ENCODE results near the gene HPDL.

Gene HPDL

GRCh38 chr1:45345014-45345413 is 18.3 kb downstream of the HPDL start:
- peaks cover 47% of the 10 kb centered on the region for H3K36me3 ChIP-seq

GRCh38 chr1:45346473-45346872 is 19.8 kb downstream of the HPDL start:
- no peaks in the 10 kb centered on the region for H3K27me3 ChIP-seq (ENCODE audit: insufficient read depth, low read depth, severe bottlenecking)
- H3K9me3 ChIP-seq (ENCODE audit: severe bottlenecking) = no peaks in the 10 kb centered on the region
- H3K4me3 ChIP-seq (ENCODE audit: low read depth, low read length) = no peak overlapping the region
- TF ChIP-seq CTCF (IDR thresholded peaks at IDR 0.05; ENCODE audit: low read depth, low read length) = no peak
- peaks cover 39% of the 10 kb centered on the region for H3K36me3 ChIP-seq
- H3K27ac ChIP-seq = no peak overlapping the region
- no peak for DNase-seq

More at GRCh38 chr1:45345014-45345413, 18.3 kb downstream of the HPDL start:
- no peak for DNase-seq
- TF ChIP-seq CTCF (IDR thresholded peaks at IDR 0.05; ENCODE audit: low read depth, low read length) = no peak
- Histone ChIP-seq H3K27ac (no peak overlapping the region), H3K4me3 (ENCODE audit: low read depth, low read length) (no peak overlapping the region), H3K27me3 (ENCODE audit: insufficient read depth, low read depth, severe bottlenecking) (no peaks in the 10 kb centered on the region), H3K9me3 (ENCODE audit: severe bottlenecking) (no peaks in the 10 kb centered on the region)

- DNase-seq = no peak
- Histone ChIP-seq H3K9me3 (ENCODE audit: severe bottlenecking) (no peaks in the 10 kb centered on the region), H3K27me3 (ENCODE audit: insufficient read depth, low read depth, severe bottlenecking) (no peaks in the 10 kb centered on the region), H3K27ac (no peak overlapping the region), H3K4me3 (ENCODE audit: low read depth, low read length) (no peak overlapping the region), H3K36me3 (peaks cover 24% of the 10 kb centered on the region)
- no peak for TF ChIP-seq CTCF (IDR thresholded peaks at IDR 0.05; ENCODE audit: low read depth, low read length)
Observed at GRCh38 chr1:45348020-45348419, 21.3 kb downstream of the HPDL start.

GRCh38 chr1:45348609-45348965 is 21.9 kb downstream of the HPDL start:
- no peak overlapping the region for H3K27ac ChIP-seq
- no peak for DNase-seq
- no peak for TF ChIP-seq CTCF (IDR thresholded peaks at IDR 0.05; ENCODE audit: low read depth, low read length)
- H3K36me3 ChIP-seq = peaks cover 18% of the 10 kb centered on the region
- no peaks in the 10 kb centered on the region for H3K27me3 ChIP-seq (ENCODE audit: insufficient read depth, low read depth, severe bottlenecking)
- H3K4me3 ChIP-seq (ENCODE audit: low read depth, low read length) = no peak overlapping the region
- H3K9me3 ChIP-seq (ENCODE audit: severe bottlenecking) = no peaks in the 10 kb centered on the region

- H3K27me3 ChIP-seq (ENCODE audit: insufficient read depth, low read depth, severe bottlenecking) = no peaks in the 10 kb centered on the region
- H3K4me3 ChIP-seq (ENCODE audit: low read depth, low read length) = no peak overlapping the region
- no peak for DNase-seq
- no peak overlapping the region for H3K27ac ChIP-seq
- H3K9me3 ChIP-seq (ENCODE audit: severe bottlenecking) = no peaks in the 10 kb centered on the region
- peaks cover 13% of the 10 kb centered on the region for H3K36me3 ChIP-seq
- no peak for TF ChIP-seq CTCF (IDR thresholded peaks at IDR 0.05; ENCODE audit: low read depth, low read length)
Observed at GRCh38 chr1:45348966-45349677, 22.4 kb downstream of the HPDL start.

GRCh38 chr1:45351508-45351907 is 24.8 kb downstream of the HPDL start:
- Histone ChIP-seq H3K36me3 (no peaks in the 10 kb centered on the region), H3K4me3 (ENCODE audit: low read depth, low read length) (no peak overlapping the region), H3K9me3 (ENCODE audit: severe bottlenecking) (no peaks in the 10 kb centered on the region), H3K27me3 (ENCODE audit: insufficient read depth, low read depth, severe bottlenecking) (no peaks in the 10 kb centered on the region), H3K27ac (no peak overlapping the region)
- no peak for TF ChIP-seq CTCF (IDR thresholded peaks at IDR 0.05; ENCODE audit: low read depth, low read length)
- no peak for DNase-seq

Measured in WERI-Rb-1 (cell line).